ENCODE results near the gene FAM170B. TPM values are rescaled to one million over a fixed set of nuclear protein-coding genes. Genes with fewer than 3 reads are reported as not detected.

FAM170B gene
- total and polyA plus RNA-seq, 9 of the 15 experiments (the other 6 are each of a cell fraction or from before 2014, with no cell fraction given) = 0.11 to 0.21 TPM; not detected in 7

DNA sequence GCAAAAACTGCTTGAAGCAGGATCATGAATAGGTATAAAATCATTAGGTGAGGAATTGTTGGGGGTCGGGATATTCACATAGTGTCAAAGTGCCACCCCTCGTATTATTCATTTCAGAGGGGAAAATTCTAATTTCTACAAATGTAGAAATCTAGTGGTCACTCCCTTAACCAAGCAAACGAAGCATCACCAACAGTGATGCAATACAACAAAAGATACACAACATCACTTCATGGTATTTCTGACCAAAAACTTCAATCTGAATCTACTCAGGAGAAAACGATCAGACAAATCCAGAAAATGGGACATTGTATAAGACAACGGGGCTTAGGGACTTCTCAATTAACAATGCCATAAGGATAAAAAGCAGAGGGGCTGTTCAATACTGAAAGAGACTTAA is 26.3 kb upstream of the FAM170B start:
- WGBS (ENCODE audit: insufficient coverage, low coverage, missing lambda C conversion rate) = 84% methylated on average over 5 of the region's 5 CpGs
- Histone ChIP-seq H3K9ac (ENCODE audit: insufficient read depth in 1 of 2, low read depth in 2 of 2, low read length in 2 of 2) (no peak overlapping the region), H3K27ac (ENCODE audit: extremely low read depth, low read depth, low read length) (no peak overlapping the region), H3K4me1 (replicated peaks in 1 of 2; ENCODE audit: control insufficient read depth in 2 of 2, insufficient read depth in 2 of 2, low read length in 2 of 2) (peaks cover 37 to 61% of the 10 kb centered on the region in 2 experiments), H3K79me2 (ENCODE audit: control insufficient read depth, insufficient read depth, low read length) (no peaks in the 10 kb centered on the region; the same call in 2 of the 3 replicates), H3K9me3 (replicated peaks; ENCODE audit: control insufficient read depth, insufficient read depth, low read depth, low read length) (no peaks in the 10 kb centered on the region), H3K4me3 (no peak overlapping the region), H2AFZ (ENCODE audit: low read depth, low read length) (no peak overlapping the region), H3K27me3 (ENCODE audit: control insufficient read depth in 2 of 2, insufficient read depth in 2 of 2, low read length in 2 of 2) (no peaks in the 10 kb centered on the region), H3K36me3 (ENCODE audit: control insufficient read depth, insufficient read depth, low read length) (peaks cover 78% of the 10 kb centered on the region), H4K20me1 (replicated peaks; ENCODE audit: control insufficient read depth, insufficient read depth, low read length) (no peaks in the 10 kb centered on the region), H3K4me2 (ENCODE audit: insufficient read depth, low read length) (no peak overlapping the region), H3K9me1 (ENCODE audit: control insufficient read depth, insufficient read depth, low read length) (no peaks in the 10 kb centered on the region)
- ChIA-PET CTCF (ENCODE audit: low intra/inter-chr PET ratio) (interaction anchor here (2.9 kb wide), 1 partner anchor 179 kb away, joined by 11 read pairs; no protein-coding TSS in a partner anchor), POLR2A (interaction anchor here (0.7 kb wide), 1 partner anchor 32 kb away, joined by 3 read pairs; no protein-coding TSS in a partner anchor)
- intact Hi-C loops (cut with micrococcal nuclease) (loop anchor here (2.0 to 5.0 kb wide), 4 partner anchors 41 to 352 kb away; no protein-coding TSS in a partner anchor), in situ Hi-C loops (cut with MboI) (no loop called here)
- DNase-seq (ENCODE audit: extremely low read depth in 1 of 4, low spot score in 3 of 4) (no peak), ATAC-seq (no peak), FAIRE-seq (no peak)
- BruUV-seq (replicated peaks) = no TSS peak
- TF ChIP-seq CEBPB (tag; IDR thresholded peaks at IDR 0.05) = peak; percentile 72
- TF ChIP-seq, protein P1, sequence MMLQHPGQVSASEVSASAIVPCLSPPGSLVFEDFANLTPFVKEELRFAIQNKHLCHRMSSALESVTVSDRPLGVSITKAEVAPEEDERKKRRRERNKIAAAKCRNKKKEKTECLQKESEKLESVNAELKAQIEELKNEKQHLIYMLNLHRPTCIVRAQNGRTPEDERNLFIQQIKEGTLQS (IDR thresholded peaks at IDR 0.05) = peak; percentile 78
- TF ChIP-seq, protein P1 (CRISPR knock-in tag; conservative IDR thresholded peaks at IDR 0.05) = no peak
- no peak for TF ChIP-seq SMARCA4 (IDR thresholded peaks at IDR 0.05)
- peak; percentile 37; the same call in 1 of the 2 replicates for TF ChIP-seq CEBPG (CRISPR knock-in tag; IDR thresholded peaks at IDR 0.05)
- TF ChIP-seq CEBPG (tag; conservative IDR thresholded peaks at IDR 0.05 in 1 of 2, IDR thresholded peaks at IDR 0.05 in 1 of 2) = peak; percentile 70 to 76

Measured in K562 (cell line).